Inflammatory macrophage treated with lipopolysaccharide for 4 hours (primary cell): ENCODE measurements around the gene IRF2BP2.
"Not testable (repeated sequence)": the region's sequence is repeated elsewhere in the genome, so short reads cannot be mapped to it uniquely, and the experiment has no call there.

Experiments
- DNase-seq: peaks from one replicate; pipeline ENCODE4 v3.0.0-alpha.2; 2020

Gene IRF2BP2

GRCh38 chr1:234600418-234601281, 9.3 kb downstream of the IRF2BP2 start:
- no peak for DNase-seq

GRCh38 chr1:234599617-234600417, 10.2 kb downstream of the IRF2BP2 start:
- peak; percentile 78 for DNase-seq

GRCh38 chr1:234598974-234599616, 10.9 kb downstream of the IRF2BP2 start:
- DNase-seq = peak; percentile 69

GRCh38 chr1:234597894-234598293, 12.1 kb downstream of the IRF2BP2 start:
- peak; percentile 71 for DNase-seq

- DNase-seq = no peak
Measured at GRCh38 chr1:234595899-234596298, 14.1 kb downstream of the IRF2BP2 start.

GRCh38 chr1:234594575-234594974, 15.4 kb downstream of the IRF2BP2 start:
- DNase-seq = not testable (repeated sequence)

- DNase-seq = no peak
Measured at GRCh38 chr1:234593771-234594504, 16.0 kb downstream of the IRF2BP2 start.

- DNase-seq = no peak
Measured at GRCh38 chr1:234593109-234593508, 16.9 kb downstream of the IRF2BP2 start.

GRCh38 chr1:234592240-234592639, 17.7 kb downstream of the IRF2BP2 start:
- DNase-seq = no peak

- DNase-seq = no peak
Measured at GRCh38 chr1:234591131-234591530, 18.8 kb downstream of the IRF2BP2 start.

GRCh38 chr1:234589854-234590620, 19.9 kb downstream of the IRF2BP2 start:
- DNase-seq = peak; percentile 32

- no peak for DNase-seq
Measured at GRCh38 chr1:234589064-234589800, 20.7 kb downstream of the IRF2BP2 start.

- no peak for DNase-seq
Measured at GRCh38 chr1:234588386-234588785, 21.6 kb downstream of the IRF2BP2 start.

- DNase-seq = peak; percentile 28
Measured at GRCh38 chr1:234586892-234587485, 23.0 kb downstream of the IRF2BP2 start.

GRCh38 chr1:234586304-234586703, 23.7 kb downstream of the IRF2BP2 start:
- no peak for DNase-seq

GRCh38 chr1:234585330-234586055, 24.5 kb downstream of the IRF2BP2 start:
- DNase-seq = no peak

- no peak for DNase-seq
Measured at GRCh38 chr1:234584926-234585325, 25.1 kb downstream of the IRF2BP2 start.

- DNase-seq = no peak
Measured at GRCh38 chr1:234584420-234584805, 25.6 kb downstream of the IRF2BP2 start.

- peak; percentile 56 for DNase-seq
Measured at GRCh38 chr1:234583755-234584419, 26.1 kb downstream of the IRF2BP2 start.
